ENCODE measurements around the gene ENPP5.

- TF ChIP-seq CTCF (IDR thresholded peaks at IDR 0.05) (no peak), POLR2A (IDR thresholded peaks at IDR 0.05) (no peak)
Measured at GRCh38 chr6:46210294-46210693, 39.5 kb upstream of the ENPP5 start.

Data from esophagus squamous epithelium (tissue), 4 donors.